ENCODE measurements around the gene LAPTM5. TPM values are rescaled to one million over a fixed set of nuclear protein-coding genes. Genes with fewer than 3 reads are reported as not detected.

LAPTM5 gene
- total and polyA plus RNA-seq, 2 of the 13 experiments (the other 11 are each of a cell fraction or from before 2014, with no cell fraction given): 0.41 to 0.86 TPM

GRCh38 chr1:30718636-30719405 lies 38.8 kb downstream of the LAPTM5 start (continued):
- TF ChIP-seq GLMP (CRISPR knock-in tag; IDR thresholded peaks at IDR 0.05; ENCODE audit: borderline replicate concordance): no peak
- no peak for TF ChIP-seq LCORL (IDR thresholded peaks at IDR 0.05)
- TF ChIP-seq LCORL (CRISPR knock-in tag; IDR thresholded peaks at IDR 0.05): no peak; the same call in 1 of the 2 replicates
- peak; percentile 78; the same call in 1 of the 2 replicates for TF ChIP-seq ZNF614 (CRISPR knock-in tag; IDR thresholded peaks at IDR 0.05; ENCODE audit: borderline replicate concordance)
- peak; percentile 85 for TF ChIP-seq HES4 (CRISPR knock-in tag; IDR thresholded peaks at IDR 0.05; ENCODE audit: borderline replicate concordance)
- peak; percentile 75 for TF ChIP-seq WIZ (CRISPR knock-in tag; IDR thresholded peaks at IDR 0.05)
- no peak for TF ChIP-seq KLF9 (CRISPR knock-in tag; IDR thresholded peaks at IDR 0.05; ENCODE audit: low read depth)
- TF ChIP-seq ZNF672 (CRISPR knock-in tag; IDR thresholded peaks at IDR 0.05): no peak
- peak; percentile 74; the same call in 1 of the 2 replicates for TF ChIP-seq BATF2 (CRISPR knock-in tag; IDR thresholded peaks at IDR 0.05)
- TF ChIP-seq, protein P1, sequence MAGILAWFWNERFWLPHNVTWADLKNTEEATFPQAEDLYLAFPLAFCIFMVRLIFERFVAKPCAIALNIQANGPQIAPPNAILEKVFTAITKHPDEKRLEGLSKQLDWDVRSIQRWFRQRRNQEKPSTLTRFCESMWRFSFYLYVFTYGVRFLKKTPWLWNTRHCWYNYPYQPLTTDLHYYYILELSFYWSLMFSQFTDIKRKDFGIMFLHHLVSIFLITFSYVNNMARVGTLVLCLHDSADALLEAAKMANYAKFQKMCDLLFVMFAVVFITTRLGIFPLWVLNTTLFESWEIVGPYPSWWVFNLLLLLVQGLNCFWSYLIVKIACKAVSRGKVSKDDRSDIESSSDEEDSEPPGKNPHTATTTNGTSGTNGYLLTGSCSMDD (CRISPR knock-in tag; IDR thresholded peaks at IDR 0.05): peak; percentile 89; the same call in 1 of the 2 replicates
- peak; percentile 28; the same call in 1 of the 2 replicates for TF ChIP-seq KLF6 (CRISPR knock-in tag; IDR thresholded peaks at IDR 0.05)
- peak; percentile 81 for TF ChIP-seq JARID2 (CRISPR knock-in tag; IDR thresholded peaks at IDR 0.05; ENCODE audit: insufficient replicate concordance)
- TF ChIP-seq EEA1 (CRISPR knock-in tag; IDR thresholded peaks at IDR 0.05; ENCODE audit: borderline replicate concordance): peak; percentile 87
- 0 out of 2 replicates have a peak, but pooled peaks have one; percentile 30 for TF ChIP-seq ZNF335 (CRISPR knock-in tag; IDR thresholded peaks at IDR 0.05)
- no peak for TF ChIP-seq PTBP1 (IDR thresholded peaks at IDR 0.05; ENCODE audit: low read depth, low read length, poor library complexity, severe bottlenecking)
- TF ChIP-seq, protein P2, sequence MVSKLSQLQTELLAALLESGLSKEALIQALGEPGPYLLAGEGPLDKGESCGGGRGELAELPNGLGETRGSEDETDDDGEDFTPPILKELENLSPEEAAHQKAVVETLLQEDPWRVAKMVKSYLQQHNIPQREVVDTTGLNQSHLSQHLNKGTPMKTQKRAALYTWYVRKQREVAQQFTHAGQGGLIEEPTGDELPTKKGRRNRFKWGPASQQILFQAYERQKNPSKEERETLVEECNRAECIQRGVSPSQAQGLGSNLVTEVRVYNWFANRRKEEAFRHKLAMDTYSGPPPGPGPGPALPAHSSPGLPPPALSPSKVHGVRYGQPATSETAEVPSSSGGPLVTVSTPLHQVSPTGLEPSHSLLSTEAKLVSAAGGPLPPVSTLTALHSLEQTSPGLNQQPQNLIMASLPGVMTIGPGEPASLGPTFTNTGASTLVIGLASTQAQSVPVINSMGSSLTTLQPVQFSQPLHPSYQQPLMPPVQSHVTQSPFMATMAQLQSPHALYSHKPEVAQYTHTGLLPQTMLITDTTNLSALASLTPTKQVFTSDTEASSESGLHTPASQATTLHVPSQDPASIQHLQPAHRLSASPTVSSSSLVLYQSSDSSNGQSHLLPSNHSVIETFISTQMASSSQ (IDR thresholded peaks at IDR 0.05; ENCODE audit: low read depth): no peak
- TF ChIP-seq, protein P2 (CRISPR knock-in tag; IDR thresholded peaks at IDR 0.05; ENCODE audit: borderline replicate concordance): 0 out of 2 replicates have a peak, but pooled peaks have one; percentile 38
- TF ChIP-seq HOXA7 (CRISPR knock-in tag; IDR thresholded peaks at IDR 0.05): no peak
- TF ChIP-seq ZNF207 (IDR thresholded peaks at IDR 0.05; ENCODE audit: borderline replicate concordance): no peak
- TF ChIP-seq AHR (CRISPR knock-in tag; IDR thresholded peaks at IDR 0.05): no peak
- peak; percentile 32; the same call in 1 of the 2 replicates for TF ChIP-seq ZNF275 (CRISPR knock-in tag; IDR thresholded peaks at IDR 0.05; ENCODE audit: borderline replicate concordance)

Measured in HepG2 (cell line).